IMR-90 (cell line): ENCODE results near the gene FAM210B. TPM values are rescaled to one million over a fixed set of nuclear protein-coding genes. Genes with fewer than 3 reads are reported as not detected.

Source experiments
- ATAC-seq: fragments of 200-7000 bp; cut with Tn5 transposase; 2 replicates; pipeline ENCODE4 v1.9.1; 2020; ENCODE audit warnings: low read depth, mild to moderate bottlenecking, moderate library complexity
- BruUV-seq: library from RNA; stranded (reverse); fragments of 400-500 nt; replicated peaks from 2 replicates; lab custom pipeline; 2021; lab: Mats Ljungman, UMichigan
- CTCF ChIA-PET: fragments of 300-600 bp; formaldehyde crosslinking; extraction: SDS; loops from one replicate; lab custom pipeline; 2021; ENCODE audit warnings: antibody characterized with exemption; lab: Yijun Ruan, JAX
- POLR2A ChIA-PET: fragments of 300-600 bp; sonication (Branson Sonifier 250); formaldehyde crosslinking; loops from one replicate; lab custom pipeline; 2022; ENCODE audit warnings: antibody characterized with exemption; ENCODE audit not compliant: unreplicated experiment; lab: Charles Lee
- DNase-seq: peaks from one replicate; pipeline ENCODE4 v3.0.0; 2013
- H2AFZ ChIP-seq: replicated peaks from 2 replicates; pipeline ENCODE3; 2013; ENCODE audit warnings: low read length, mild to moderate bottlenecking; ENCODE audit not compliant: poor library complexity
- H2AK5ac ChIP-seq: 2 replicates; pipeline ENCODE4 v1.6.1; 2013; ENCODE audit warnings: low read depth, low read length, inconsistent platforms
- H2AK9ac ChIP-seq: replicated peaks from 2 replicates; pipeline ENCODE3; 2013; ENCODE audit warnings: mild to moderate bottlenecking, low read depth, low read length, moderate library complexity; ENCODE audit not compliant: poor library complexity
- H2BK120ac ChIP-seq: 2 replicates; pipeline ENCODE4 v1.6.1; 2013; ENCODE audit warnings: low read depth, low read length, inconsistent platforms
- H2BK15ac ChIP-seq: 3 replicates; pipeline ENCODE4 v1.6.1; 2013; ENCODE audit warnings: low read depth, low read length, inconsistent platforms
- H2BK20ac ChIP-seq: 2 replicates; pipeline ENCODE4 v1.6.1; 2013; ENCODE audit warnings: low read depth, mild to moderate bottlenecking, inconsistent platforms, low read length, moderate library complexity
- H2BK5ac ChIP-seq: 2 replicates; pipeline ENCODE4 v1.6.1; 2013; ENCODE audit warnings: mild to moderate bottlenecking, low read depth, low read length, inconsistent platforms; ENCODE audit not compliant: poor library complexity, severe bottlenecking
- H3K14ac ChIP-seq: replicated peaks from 2 replicates; pipeline ENCODE4 v1.6.1; 2013; ENCODE audit warnings: low read depth, low read length, inconsistent platforms
- H3K18ac ChIP-seq: 2 replicates; pipeline ENCODE4 v1.6.1; 2013; ENCODE audit warnings: low read depth, low read length, control low read depth
- H3K23ac ChIP-seq: 2 replicates; pipeline ENCODE4 v1.6.1; 2013; ENCODE audit warnings: low read depth, low read length, inconsistent platforms
- H3K27ac ChIP-seq: 2 replicates; pipeline ENCODE4 v1.5.1; 2013; ENCODE audit warnings: mild to moderate bottlenecking, control low read depth, low read length; ENCODE audit not compliant: insufficient read depth
- H3K27me3 ChIP-seq: 2 replicates; pipeline ENCODE4 v1.6.1; 2013; ENCODE audit warnings: low read length; ENCODE audit not compliant: control insufficient read depth, insufficient read depth
- H3K36me3 ChIP-seq: 2 replicates; pipeline ENCODE4 v1.6.1; 2013; ENCODE audit warnings: low read length, mixed read lengths; ENCODE audit not compliant: control insufficient read depth, insufficient read depth
- H3K4ac ChIP-seq: 2 replicates; pipeline ENCODE4 v1.6.1; 2013; ENCODE audit warnings: low read depth, low read length, inconsistent platforms
- H3K4me1 ChIP-seq: 2 replicates; pipeline ENCODE4 v1.6.1; 2013; ENCODE audit warnings: low read length, mixed read lengths; ENCODE audit not compliant: control insufficient read depth, insufficient read depth
- H3K4me2 ChIP-seq: 2 replicates; pipeline ENCODE4 v1.6.1; 2013; ENCODE audit warnings: low read depth, mild to moderate bottlenecking, control low read depth, low read length, moderate library complexity
- H3K4me3 ChIP-seq: 2 replicates; pipeline ENCODE4 v1.5.1; 2013; ENCODE audit warnings: low read depth, mild to moderate bottlenecking, control low read depth, low read length, moderate library complexity; ENCODE audit not compliant: insufficient read depth
- H3K56ac ChIP-seq: 2 replicates; pipeline ENCODE4 v1.6.1; 2013; ENCODE audit warnings: low read length, inconsistent platforms; ENCODE audit not compliant: insufficient read depth; ENCODE audit errors: extremely low read depth
- H3K79me1 ChIP-seq, 2 experiments: 2 replicates each; pipeline ENCODE4 v1.6.1; 2013; ENCODE audit warnings: low read length in 2 of 2, inconsistent platforms in 1 of 2, low read depth in 1 of 2
- H3K9ac ChIP-seq: 2 replicates; pipeline ENCODE4 v1.6.1; 2013; ENCODE audit warnings: low read depth, low read length, control low read depth
- H3K9me1 ChIP-seq: 2 replicates; pipeline ENCODE4 v1.6.1; 2013; ENCODE audit warnings: low read length, inconsistent platforms; ENCODE audit not compliant: insufficient read depth
- H3K9me3 ChIP-seq: 2 replicates; pipeline ENCODE4 v1.6.1; 2013; ENCODE audit warnings: low read length; ENCODE audit not compliant: control insufficient read depth, insufficient read depth
- H4K20me1 ChIP-seq: 2 replicates; pipeline ENCODE4 v1.6.1; 2013; ENCODE audit warnings: low read length, inconsistent platforms; ENCODE audit not compliant: insufficient read depth
- H4K5ac ChIP-seq: 2 replicates; pipeline ENCODE4 v1.6.1; 2013; ENCODE audit warnings: mild to moderate bottlenecking, low read depth, low read length, control low read depth
- H4K8ac ChIP-seq, 2 experiments: 2 replicates each; pipeline ENCODE4 v1.6.1; 2013; ENCODE audit warnings: low read depth in 2 of 2, low read length in 2 of 2, control low read depth in 1 of 2, inconsistent platforms in 1 of 2
- H4K91ac ChIP-seq: 2 replicates; pipeline ENCODE4 v1.6.1; 2013; ENCODE audit warnings: low read depth, low read length, inconsistent platforms; ENCODE audit not compliant: insufficient read depth
- BHLHE40 ChIP-seq: fragments of 150-350 bp; IDR thresholded peaks from 2 replicates; pipeline ENCODE4 v1.6.1; 2016; ENCODE audit warnings: mild to moderate bottlenecking, low read depth, low read length
- CEBPB ChIP-seq: IDR thresholded peaks from 2 replicates; pipeline ENCODE4 v1.6.1; 2012; ENCODE audit warnings: low read depth, low read length, improper control_type of control experiment
- FOS ChIP-seq: fragments of 150-350 bp; IDR thresholded peaks from 2 replicates; pipeline ENCODE4 v1.6.1; 2016; ENCODE audit warnings: low read depth, low read length
- MAFK ChIP-seq: IDR thresholded peaks from 2 replicates; pipeline ENCODE4 v1.6.1; 2012; ENCODE audit warnings: low read depth, low read length, improper control_type of control experiment
- MAZ ChIP-seq: IDR thresholded peaks from 2 replicates; pipeline ENCODE4 v1.6.1; 2012; ENCODE audit warnings: low read depth, mild to moderate bottlenecking, low read length, improper control_type of control experiment, moderate library complexity, borderline replicate concordance
- POLR2A ChIP-seq: IDR thresholded peaks from 2 replicates; pipeline ENCODE4 v1.6.1; 2012; ENCODE audit warnings: mild to moderate bottlenecking, low read depth, low read length
- RCOR1 ChIP-seq: IDR thresholded peaks from 2 replicates; pipeline ENCODE4 v1.6.1; 2012; ENCODE audit warnings: mild to moderate bottlenecking, low read length, improper control_type of control experiment; ENCODE audit not compliant: insufficient replicate concordance
- SMC3 ChIP-seq: fragments of 150-350 bp; IDR thresholded peaks from 2 replicates; pipeline ENCODE4 v1.6.1; 2016; ENCODE audit warnings: low read depth, mild to moderate bottlenecking, antibody characterized with exemption, low read length, moderate library complexity
- whole genome bisulfite sequencing, 2 experiments: methylation state at CpG; one replicate each; pipeline versions ENCODE4 v1.1.5 to v1.1.7; 2013; ENCODE audit warnings: missing lambda C conversion rate in 2 of 2; ENCODE audit not compliant: insufficient read length in 1 of 2; ENCODE audit errors: extremely low coverage in 2 of 2; 5-methylcytosine and 5-hydroxymethylcytosine counted together
- dilution Hi-C: fragments of 300-500 bp; cut with HindIII; formaldehyde crosslinking; loops from one replicate; pipeline ENCODE4 v1.14.3; 2018; ENCODE audit warnings: low sequenced_read_pairs; ENCODE audit not compliant: unreplicated experiment
- in situ Hi-C: fragments of 300-500 bp; cut with MboI; formaldehyde crosslinking; loops from 3 replicates; pipeline ENCODE4 v1.14.3; 2019; ENCODE audit warnings: low sequenced_read_pairs, inconsistent platforms, mixed read lengths
- intact Hi-C: fragments of 100-400 bp; cut with micrococcal nuclease; formaldehyde crosslinking; loops from 2 replicates; pipeline ENCODE4 v1.10.0; 2022
- polyA plus RNA-seq, 3 experiments: library from polyadenylated mRNA; depleted of rRNA; stranded (reverse); fragments of >200 nt; gene quantifications; 2 replicates each; pipeline ENCODE4 v1.2.3, GENCODE V29; 2012; ENCODE audit warnings: low replicate concordance in 1 of 3
- total RNA-seq: library from RNA; depleted of rRNA; stranded (reverse); fragments of >200 nt; gene quantifications from 2 replicates; pipeline ENCODE4 v1.2.3, GENCODE V29; 2012
- TF ChIP-seq, protein P1 (sequence below): conservative IDR thresholded peaks from 2 replicates; pipeline ENCODE4 v1.5.1; 2012; ENCODE audit warnings: mild to moderate bottlenecking, low read depth, low read length, improper control_type of control experiment
- TF ChIP-seq, protein P2 (sequence below): fragments of 150-350 bp; IDR thresholded peaks from 2 replicates; pipeline ENCODE4 v1.6.1; 2016; ENCODE audit warnings: low read depth, mild to moderate bottlenecking, low read length, moderate library complexity, borderline replicate concordance

The FAM210B gene
- total and polyA plus RNA-seq, 2 of the 4 experiments (the other 2 are of a cell fraction), result 29.5 to 45.0 TPM

DNA sequence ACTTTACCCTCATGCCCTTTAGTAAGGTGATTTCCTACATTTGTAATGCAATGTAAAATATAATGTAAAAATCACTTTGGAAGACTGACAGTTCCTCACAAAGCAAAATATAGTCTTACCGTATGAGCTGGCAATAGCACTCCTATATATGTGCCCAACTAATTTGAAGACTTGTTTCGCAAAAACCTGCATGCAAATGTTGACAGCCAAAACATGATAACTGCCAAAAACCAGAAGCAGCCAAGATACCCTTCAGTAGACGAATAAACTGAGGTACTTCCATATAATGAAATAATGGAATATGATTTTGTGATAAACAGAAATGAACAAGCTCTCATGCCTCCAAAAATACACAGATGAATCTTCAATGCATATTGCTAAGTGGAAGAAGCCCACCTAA lies 19.6 kb downstream of the FAM210B start:
- intact Hi-C loops (no loop called here), dilution Hi-C loops (no loop called here), in situ Hi-C loops (loop anchor here (25.0 kb wide), 1 partner anchor 984 kb away; the partner anchor contains the start of gene RAE1)
- Histone ChIP-seq H2AFZ (no peak overlapping the region), H3K23ac (no peak overlapping the region), H3K9me3 (no peaks in the 10 kb centered on the region), H3K14ac (no peak overlapping the region), H2BK120ac (no peak overlapping the region), H3K79me1 (peaks cover 52 to 65% of the 10 kb centered on the region in 2 experiments), H3K18ac (no peak overlapping the region), H3K4me3 (no peak overlapping the region), H3K4ac (no peak overlapping the region), H4K8ac (no peak overlapping the region), H3K4me1 (no peaks in the 10 kb centered on the region; the same call in none of the 2 replicates), H2BK15ac (no peak overlapping the region), H4K20me1 (no peaks in the 10 kb centered on the region; the same call in none of the 2 replicates), H3K27me3 (no peaks in the 10 kb centered on the region), H2AK9ac (no peak overlapping the region), H3K36me3 (peaks cover 12% of the 10 kb centered on the region), H3K27ac (no peak overlapping the region), H3K56ac (no peak overlapping the region), H2BK20ac (no peak overlapping the region), H2BK5ac (no peak overlapping the region), H2AK5ac (no peak overlapping the region), H4K5ac (no peak overlapping the region), H4K91ac (no peak overlapping the region), H3K9ac (no peak overlapping the region), H3K4me2 (no peak overlapping the region), H3K9me1 (peaks cover 5% of the 10 kb centered on the region; the same call in 1 of the 2 replicates)
- DNase-seq (no peak), ATAC-seq (no peak)
- ChIA-PET CTCF (no interaction called here), POLR2A (no interaction called here)
- WGBS, 2 experiments, result no CpG with 5 or more reads among the region's 3 CpGs
- no TSS peak for BruUV-seq
- no peak for TF ChIP-seq SMC3
- no peak for TF ChIP-seq MAZ
- no peak for TF ChIP-seq MAFK
- no peak for TF ChIP-seq BHLHE40
- TF ChIP-seq CEBPB, result no peak
- TF ChIP-seq, protein P1, sequence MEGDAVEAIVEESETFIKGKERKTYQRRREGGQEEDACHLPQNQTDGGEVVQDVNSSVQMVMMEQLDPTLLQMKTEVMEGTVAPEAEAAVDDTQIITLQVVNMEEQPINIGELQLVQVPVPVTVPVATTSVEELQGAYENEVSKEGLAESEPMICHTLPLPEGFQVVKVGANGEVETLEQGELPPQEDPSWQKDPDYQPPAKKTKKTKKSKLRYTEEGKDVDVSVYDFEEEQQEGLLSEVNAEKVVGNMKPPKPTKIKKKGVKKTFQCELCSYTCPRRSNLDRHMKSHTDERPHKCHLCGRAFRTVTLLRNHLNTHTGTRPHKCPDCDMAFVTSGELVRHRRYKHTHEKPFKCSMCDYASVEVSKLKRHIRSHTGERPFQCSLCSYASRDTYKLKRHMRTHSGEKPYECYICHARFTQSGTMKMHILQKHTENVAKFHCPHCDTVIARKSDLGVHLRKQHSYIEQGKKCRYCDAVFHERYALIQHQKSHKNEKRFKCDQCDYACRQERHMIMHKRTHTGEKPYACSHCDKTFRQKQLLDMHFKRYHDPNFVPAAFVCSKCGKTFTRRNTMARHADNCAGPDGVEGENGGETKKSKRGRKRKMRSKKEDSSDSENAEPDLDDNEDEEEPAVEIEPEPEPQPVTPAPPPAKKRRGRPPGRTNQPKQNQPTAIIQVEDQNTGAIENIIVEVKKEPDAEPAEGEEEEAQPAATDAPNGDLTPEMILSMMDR, result no peak
- no peak for TF ChIP-seq FOS
- TF ChIP-seq POLR2A, result no peak
- TF ChIP-seq, protein P2, sequence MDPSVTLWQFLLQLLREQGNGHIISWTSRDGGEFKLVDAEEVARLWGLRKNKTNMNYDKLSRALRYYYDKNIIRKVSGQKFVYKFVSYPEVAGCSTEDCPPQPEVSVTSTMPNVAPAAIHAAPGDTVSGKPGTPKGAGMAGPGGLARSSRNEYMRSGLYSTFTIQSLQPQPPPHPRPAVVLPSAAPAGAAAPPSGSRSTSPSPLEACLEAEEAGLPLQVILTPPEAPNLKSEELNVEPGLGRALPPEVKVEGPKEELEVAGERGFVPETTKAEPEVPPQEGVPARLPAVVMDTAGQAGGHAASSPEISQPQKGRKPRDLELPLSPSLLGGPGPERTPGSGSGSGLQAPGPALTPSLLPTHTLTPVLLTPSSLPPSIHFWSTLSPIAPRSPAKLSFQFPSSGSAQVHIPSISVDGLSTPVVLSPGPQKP, result no peak
- no peak for TF ChIP-seq RCOR1
